ENCODE measurements around the gene EIF3I. TPM values are rescaled to one million over a fixed set of nuclear protein-coding genes. Genes with fewer than 3 reads are reported as not detected.

EIF3I gene
- total RNA-seq, 1 experiment from 2014 or later, result 222 TPM

DNA sequence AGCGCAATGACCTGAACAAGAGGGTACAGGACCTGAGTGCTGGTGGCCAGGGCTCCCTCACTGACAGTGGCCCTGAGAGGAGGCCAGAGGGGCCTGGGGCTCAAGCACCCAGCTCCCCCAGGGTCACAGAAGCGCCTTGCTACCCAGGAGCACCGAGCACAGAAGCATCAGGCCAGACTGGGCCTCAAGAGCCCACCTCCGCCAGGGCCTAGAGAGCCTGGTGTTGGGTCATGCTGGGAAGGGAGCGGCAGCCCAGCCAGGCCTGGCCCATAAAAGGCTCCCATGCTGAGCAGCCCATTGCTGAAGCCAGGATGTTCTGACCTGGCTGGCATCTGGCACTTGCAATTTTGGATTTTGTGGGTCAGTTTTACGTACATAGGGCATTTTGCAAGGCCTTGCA is 27.2 kb upstream of the EIF3I start:
- Histone ChIP-seq H4K5ac (ENCODE audit: insufficient read length, low read depth, low read length) (no peak overlapping the region), H3K18ac (ENCODE audit: insufficient read length, low read depth, low read length) (no peak overlapping the region), H3K79me1 (ENCODE audit: insufficient read depth, low read depth, low read length, poor library complexity, severe bottlenecking) (no peaks in the 10 kb centered on the region), H2BK120ac (ENCODE audit: low read depth, low read length, poor library complexity, severe bottlenecking) (no peak overlapping the region), H4K20me1 (ENCODE audit: control insufficient read depth, insufficient read depth, insufficient read length) (no peaks in the 10 kb centered on the region), H2BK12ac (ENCODE audit: insufficient read length, low read depth, low read length) (no peak overlapping the region), H3K27ac (ENCODE audit: insufficient read length, low read depth, low read length) (no peak overlapping the region), H3K14ac (ENCODE audit: insufficient read depth, low read length) (no peak overlapping the region), H3K79me2 (ENCODE audit: insufficient read depth, low read length) (no peaks in the 10 kb centered on the region), H4K91ac (ENCODE audit: insufficient read length, low read depth, low read length) (no peak overlapping the region), H3K4ac (ENCODE audit: low read depth, low read length) (no peak overlapping the region), H3T11ph (ENCODE audit: low read length) (no peak overlapping the region), H3K9me3 (ENCODE audit: control insufficient read depth, low read depth, low read length) (no peaks in the 10 kb centered on the region), H3K4me1 (ENCODE audit: insufficient read depth, low read length) (no peaks in the 10 kb centered on the region; the same call in 1 of the 2 replicates), H4K8ac (replicated peaks; ENCODE audit: insufficient read length, low read depth, low read length) (no peak overlapping the region), H3K4me2 (ENCODE audit: insufficient read depth, insufficient read length, low read length) (no peak overlapping the region), H2BK15ac (ENCODE audit: low read depth, low read length) (no peak overlapping the region), H3K56ac (ENCODE audit: insufficient read length, low read depth, low read length) (no peak overlapping the region), H2BK20ac (ENCODE audit: low read depth, low read length, poor library complexity, severe bottlenecking) (no peak overlapping the region), H3K23ac (ENCODE audit: insufficient read length, low read depth, low read length) (no peak overlapping the region), H2AFZ (ENCODE audit: low read length) (no peak overlapping the region), H3K27me3 (ENCODE audit: insufficient read depth, low read length) (no peaks in the 10 kb centered on the region), H2BK5ac (ENCODE audit: insufficient read length, low read length) (no peak overlapping the region), H3K9ac (ENCODE audit: extremely low read depth, insufficient read length, low read length) (no peak overlapping the region), H2AK5ac (ENCODE audit: insufficient read length, low read length) (no peak overlapping the region), H3K23me2 (ENCODE audit: insufficient read length, low read depth, low read length, poor library complexity, severe bottlenecking) (no peaks in the 10 kb centered on the region)
- no peak overlapping the region for H3K27ac Mint-ChIP-seq
- peaks cover 53 to 83% (median 77%) of the 10 kb centered on the region in 3 experiments; a peak in 6 of 7 replicates for H3K36me3 Mint-ChIP-seq (ENCODE audit: insufficient read depth in 1 of 3, low read depth in 3 of 3)
- no peaks in the 10 kb centered on the region for H3K27me3 Mint-ChIP-seq (ENCODE audit: low read depth)
- H3K9me3 Mint-ChIP-seq, result no peaks in the 10 kb centered on the region
- no peak for DNase-seq
- WGBS (ENCODE audit: extremely low coverage, insufficient read length, low lambda C conversion rate), result no CpG with 5 or more reads among the region's 6 CpGs
- TF ChIP-seq, protein P1, sequence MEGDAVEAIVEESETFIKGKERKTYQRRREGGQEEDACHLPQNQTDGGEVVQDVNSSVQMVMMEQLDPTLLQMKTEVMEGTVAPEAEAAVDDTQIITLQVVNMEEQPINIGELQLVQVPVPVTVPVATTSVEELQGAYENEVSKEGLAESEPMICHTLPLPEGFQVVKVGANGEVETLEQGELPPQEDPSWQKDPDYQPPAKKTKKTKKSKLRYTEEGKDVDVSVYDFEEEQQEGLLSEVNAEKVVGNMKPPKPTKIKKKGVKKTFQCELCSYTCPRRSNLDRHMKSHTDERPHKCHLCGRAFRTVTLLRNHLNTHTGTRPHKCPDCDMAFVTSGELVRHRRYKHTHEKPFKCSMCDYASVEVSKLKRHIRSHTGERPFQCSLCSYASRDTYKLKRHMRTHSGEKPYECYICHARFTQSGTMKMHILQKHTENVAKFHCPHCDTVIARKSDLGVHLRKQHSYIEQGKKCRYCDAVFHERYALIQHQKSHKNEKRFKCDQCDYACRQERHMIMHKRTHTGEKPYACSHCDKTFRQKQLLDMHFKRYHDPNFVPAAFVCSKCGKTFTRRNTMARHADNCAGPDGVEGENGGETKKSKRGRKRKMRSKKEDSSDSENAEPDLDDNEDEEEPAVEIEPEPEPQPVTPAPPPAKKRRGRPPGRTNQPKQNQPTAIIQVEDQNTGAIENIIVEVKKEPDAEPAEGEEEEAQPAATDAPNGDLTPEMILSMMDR (conservative IDR thresholded peaks at IDR 0.05), result no peak
- H3K4me1 Mint-ChIP-seq, result peaks cover 20 to 23% of the 10 kb centered on the region in 2 experiments
- no peak overlapping the region for H3K4me3 Mint-ChIP-seq

Data from H9 (cell line).